Lower leg skin (tissue), 3 donors: Measurements from ENCODE around the gene ACTR2.

Experiments
- CTCF ChIP-seq, 3 donors: fragments of 450-650 bp; IDR thresholded peaks; one replicate each; pipeline ENCODE4 v1.5.1; 2016; ENCODE audit warnings: antibody characterized with exemption in 3 of 3, mild to moderate bottlenecking in 3 of 3, moderate library complexity in 2 of 3
- POLR2A ChIP-seq, 2 donors: fragments of 450-650 bp; IDR thresholded peaks; one replicate each; pipeline ENCODE4 v1.6.1; 2016 to 2017; ENCODE audit warnings: antibody characterized with exemption in 2 of 2, mild to moderate bottlenecking in 1 of 2, moderate library complexity in 1 of 2

- TF ChIP-seq POLR2A (IDR thresholded peaks at IDR 0.05) (no peak), CTCF (IDR thresholded peaks at IDR 0.05) (no peak)
Observed at GRCh38 chr2:65305934-65306333, 78.3 kb downstream of the ACTR2 start.
